ENCODE data around the gene CD8B. TPM values are rescaled to one million over a fixed set of nuclear protein-coding genes. Genes with fewer than 3 reads are reported as not detected.
A peak's percentile ranks its signal among the peaks of the same experiment; 100 is the strongest.

Gene CD8B
- total and polyA plus RNA-seq, 3 experiments from 2014 or later: 259 to 908 (median 273) TPM

DNA sequence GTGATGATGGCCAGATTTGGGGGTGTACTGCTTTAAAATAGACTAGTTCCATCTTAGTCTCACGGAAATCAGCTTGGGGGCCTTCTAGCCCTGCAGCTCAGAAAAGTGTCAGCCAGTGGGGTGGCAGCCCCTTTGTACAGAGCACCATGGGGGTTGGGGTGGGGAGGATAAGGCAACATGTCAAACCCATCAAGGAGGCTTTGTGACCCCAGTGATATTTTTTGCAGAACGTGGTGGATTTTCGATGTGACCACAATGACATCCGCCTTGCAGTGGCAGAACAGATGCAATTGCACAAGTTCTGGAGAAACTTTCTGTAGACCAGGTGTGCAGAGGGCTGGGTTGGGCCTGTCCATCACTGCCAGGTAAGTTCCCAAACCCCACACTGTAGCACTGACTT, 67.9 kb downstream of the CD8B start:
- Mint-ChIP-seq H3K27ac (peak overlapping the region; percentile 91 to 100 (median 100)), H3K4me1 (peaks cover 53 to 67% (median 58%) of the 10 kb centered on the region in 3 donors), H3K36me3 (peaks cover 23 to 56% (median 36%) of the 10 kb centered on the region in 3 donors), H3K4me3 (peak overlapping the region; percentile 79 to 96 (median 82)), H3K9me3 (peaks cover 23 to 36% (median 32%) of the 10 kb centered on the region in 5 donors), H3K27me3 (no peaks in the 10 kb centered on the region)
- CTCF ChIA-PET: interaction anchor here (1.1 to 8.5 kb wide), 4 partner anchors 8 to 36 kb away, joined by 3 to 124 read pairs (median 10); no protein-coding TSS in a partner anchor
- peaks cover 3% of the 10 kb centered on the region for H3K27me3 ChIP-seq (ENCODE audit: insufficient read depth, low read length, poor library complexity, severe bottlenecking)
- peak overlapping the region; percentile 38 for H3K27ac ChIP-seq (ENCODE audit: low read depth, low read length)
- peak in 4 of 5 donors; percentile 33 to 86 (median 81) for DNase-seq
- H3K4me1 ChIP-seq (ENCODE audit: insufficient read depth, low read length): peaks cover 49% of the 10 kb centered on the region
- POLR2A ChIA-PET: interaction anchor here (1.4 to 8.5 kb wide), 3 partner anchors 10 to 32 kb away, joined by 3 to 139 read pairs (median 11); no protein-coding TSS in a partner anchor
- peak overlapping the region; percentile 33 for H3K4me3 ChIP-seq (ENCODE audit: low read length)
- H3K36me3 ChIP-seq (ENCODE audit: insufficient read depth, low read length): peaks cover 3% of the 10 kb centered on the region
- peaks cover 13% of the 10 kb centered on the region for H3K9me3 ChIP-seq (ENCODE audit: low read length)

DNA sequence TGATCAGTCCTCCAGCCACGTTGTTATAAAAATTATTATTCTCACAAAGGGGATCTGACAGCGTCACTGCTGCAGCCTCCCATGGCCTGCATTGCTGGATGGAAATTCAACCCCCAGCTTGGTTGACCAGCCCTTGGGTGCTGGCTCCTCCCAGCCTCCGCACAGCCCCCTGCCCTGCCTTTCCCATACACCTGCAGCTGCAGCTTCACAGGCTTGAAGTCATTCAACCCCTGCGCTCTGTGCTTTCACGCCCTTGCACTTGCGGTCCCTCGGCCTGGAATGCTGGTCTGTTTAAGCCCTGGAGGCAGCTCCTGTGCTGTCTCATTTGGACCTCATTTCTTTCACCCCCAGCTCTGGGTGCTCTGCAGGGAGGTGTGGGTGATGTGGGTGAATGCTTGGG, 70.1 kb downstream of the CD8B start:
- peak in 2 of 5 donors; percentile 14 to 60 for DNase-seq
- Mint-ChIP-seq H3K27ac (peak overlapping the region; percentile 98 to 100 (median 100)), H3K4me3 (peak overlapping the region; percentile 89 to 98 (median 95)), H3K27me3 (peaks cover 0 to 8% of the 10 kb centered on the region in 2 donors), H3K36me3 (peaks cover 25 to 60% (median 33%) of the 10 kb centered on the region in 3 donors), H3K4me1 (peaks cover 73 to 79% (median 73%) of the 10 kb centered on the region in 3 donors), H3K9me3 (peaks cover 11 to 21% (median 16%) of the 10 kb centered on the region in 5 donors)
- Histone ChIP-seq H3K9me3 (ENCODE audit: low read length) (peaks cover 3% of the 10 kb centered on the region), H3K27me3 (ENCODE audit: insufficient read depth, low read length, poor library complexity, severe bottlenecking) (peaks cover 3% of the 10 kb centered on the region), H3K36me3 (ENCODE audit: insufficient read depth, low read length) (peaks cover 3% of the 10 kb centered on the region), H3K4me1 (ENCODE audit: insufficient read depth, low read length) (peaks cover 63% of the 10 kb centered on the region), H3K27ac (ENCODE audit: low read depth, low read length) (peak overlapping the region; percentile 95), H3K4me3 (ENCODE audit: low read length) (peak overlapping the region; percentile 44)
- ChIA-PET POLR2A (interaction anchor here (1.0 to 8.5 kb wide), 5 partner anchors 16 to 35 kb away, joined by 3 to 139 read pairs (median 4); no protein-coding TSS in a partner anchor), CTCF (interaction anchor here (0.8 to 8.5 kb wide), 7 partner anchors 8 to 34 kb away, joined by 3 to 124 read pairs (median 4); no protein-coding TSS in a partner anchor)

DNA sequence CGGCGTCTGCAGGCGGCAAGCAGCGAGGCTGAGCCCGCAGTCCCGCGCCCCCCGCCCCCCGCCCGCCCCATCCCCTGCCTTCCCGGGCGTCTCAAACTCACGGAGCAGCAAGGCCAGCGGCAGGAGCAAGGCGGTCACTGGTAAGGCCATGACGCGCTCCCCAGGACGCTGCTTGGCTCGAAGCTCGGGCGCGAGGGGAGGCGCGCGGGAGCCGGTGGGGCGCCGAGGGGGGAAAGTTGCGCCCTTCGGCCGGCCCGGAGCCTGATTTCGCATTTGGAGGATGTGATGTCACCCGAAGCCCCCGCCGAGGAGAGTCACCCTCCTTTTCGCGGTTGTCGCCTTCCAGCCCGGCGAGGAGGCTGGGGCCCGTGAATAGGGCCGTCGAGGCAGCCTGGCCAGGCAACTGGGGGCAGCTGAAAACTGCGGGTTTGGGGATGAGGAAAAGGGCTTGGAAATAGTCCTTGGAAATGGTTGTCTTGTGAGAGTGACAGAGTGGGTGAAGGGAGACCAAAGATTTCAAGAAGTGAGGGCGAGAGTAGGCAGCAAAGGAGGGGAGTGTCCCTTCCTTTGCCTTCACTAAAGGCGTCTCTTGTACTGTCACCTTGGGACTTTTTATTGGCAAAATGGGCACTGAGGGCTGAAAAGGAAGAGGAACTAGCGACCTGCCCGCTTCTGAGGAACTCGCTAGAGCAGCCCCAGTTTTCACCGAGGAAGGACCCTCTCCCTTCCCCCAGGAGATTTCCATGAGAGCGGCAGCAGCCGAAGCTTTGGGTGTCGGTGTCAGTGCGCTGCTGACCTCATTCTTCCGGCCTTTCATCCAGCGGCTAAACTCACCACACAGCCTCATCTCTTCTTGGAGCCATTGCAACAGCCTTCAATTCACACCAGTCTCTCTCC, 70.8 kb downstream of the CD8B start, which contains the start of gene CD8A:
Gene CD8A, minus strand, starts transcription at position 238 of the 897 bp plus-strand sequence. Its CDS starts 88 bp downstream, at position 150.
- H3K9me3 ChIP-seq (ENCODE audit: low read length): no peaks in the 10 kb centered on the region
- peaks cover 3% of the 10 kb centered on the region for H3K27me3 ChIP-seq (ENCODE audit: insufficient read depth, low read length, poor library complexity, severe bottlenecking)
- Mint-ChIP-seq H3K4me1 (peaks cover 75 to 80% (median 77%) of the 10 kb centered on the region in 3 donors), H3K27me3 (peaks cover 0 to 11% of the 10 kb centered on the region in 2 donors), H3K36me3 (peaks cover 23 to 60% (median 26%) of the 10 kb centered on the region in 3 donors), H3K27ac (peak within 1 kb of the TSS; percentile 98 to 100 (median 100)), H3K9me3 (peaks cover 5 to 14% (median 10%) of the 10 kb centered on the region in 5 donors), H3K4me3 (peak within 1 kb of the TSS; percentile 89 to 98 (median 95))
- peak within 1 kb of the TSS; percentile 71 for H3K4me3 ChIP-seq (ENCODE audit: low read length)
- peaks cover 3% of the 10 kb centered on the region for H3K36me3 ChIP-seq (ENCODE audit: insufficient read depth, low read length)
- DNase-seq: peak; percentile 78 to 92 (median 85)
- ChIA-PET CTCF (interaction anchor here (0.8 to 8.5 kb wide), 7 partner anchors 8 to 35 kb away, joined by 3 to 124 read pairs (median 4); no protein-coding TSS in a partner anchor), POLR2A (interaction anchor here (0.7 to 8.5 kb wide), 6 partner anchors 14 to 35 kb away, joined by 3 to 139 read pairs (median 4); no protein-coding TSS in a partner anchor)
- H3K4me1 ChIP-seq (ENCODE audit: insufficient read depth, low read length): peaks cover 64% of the 10 kb centered on the region
- peak within 1 kb of the TSS; percentile 95 for H3K27ac ChIP-seq (ENCODE audit: low read depth, low read length)

DNA sequence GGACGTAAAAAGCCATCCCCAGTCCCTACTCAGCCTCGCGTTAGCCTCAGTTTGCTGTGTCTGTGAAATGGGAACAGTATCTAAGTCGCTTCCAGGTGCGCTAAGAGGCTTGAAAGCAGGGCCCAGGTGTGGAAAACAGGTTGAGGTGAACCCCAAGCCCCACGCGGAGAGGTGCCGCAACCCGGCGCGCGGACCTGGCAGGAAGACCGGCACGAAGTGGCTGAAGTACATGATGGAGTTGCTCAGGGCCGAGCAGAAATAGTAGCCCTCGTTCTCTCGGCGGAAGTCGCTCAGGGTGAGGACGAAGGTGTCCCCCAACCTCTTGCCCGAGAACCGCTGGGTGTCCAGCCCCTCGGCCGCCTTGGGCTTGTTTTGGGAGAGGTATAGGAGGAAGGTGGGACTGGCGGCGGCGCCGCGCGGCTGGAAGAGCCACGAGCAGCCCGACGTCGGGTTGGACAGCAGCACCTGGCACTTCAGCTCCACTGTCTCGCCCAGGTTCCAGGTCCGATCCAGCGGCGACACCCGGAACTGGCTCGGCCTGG, 71.5 kb downstream of the CD8B start:
- POLR2A ChIA-PET: interaction anchor here (1.0 to 8.5 kb wide), 4 partner anchors 17 to 39 kb away, joined by 3 to 139 read pairs (median 18); no protein-coding TSS in a partner anchor
- peaks cover 0 to 7% (median 3%) of the 10 kb centered on the region in 5 donors for H3K9me3 Mint-ChIP-seq
- H3K4me1 Mint-ChIP-seq: peaks cover 75 to 80% (median 77%) of the 10 kb centered on the region in 3 donors
- peak overlapping the region; percentile 95 for H3K27ac ChIP-seq (ENCODE audit: low read depth, low read length)
- peak overlapping the region; percentile 98 to 100 (median 100) for H3K27ac Mint-ChIP-seq
- no peaks in the 10 kb centered on the region for H3K9me3 ChIP-seq (ENCODE audit: low read length)
- peak overlapping the region; percentile 71 for H3K4me3 ChIP-seq (ENCODE audit: low read length)
- H3K4me3 Mint-ChIP-seq: peak overlapping the region; percentile 89 to 98 (median 95)
- peaks cover 3% of the 10 kb centered on the region for H3K27me3 ChIP-seq (ENCODE audit: insufficient read depth, low read length, poor library complexity, severe bottlenecking)
- DNase-seq: peak in 3 of 5 donors; percentile 37 to 56 (median 55)
- H3K4me1 ChIP-seq (ENCODE audit: insufficient read depth, low read length): peaks cover 67% of the 10 kb centered on the region
- peaks cover 24 to 60% (median 26%) of the 10 kb centered on the region in 3 donors for H3K36me3 Mint-ChIP-seq
- peaks cover 0 to 11% of the 10 kb centered on the region in 2 donors for H3K27me3 Mint-ChIP-seq
- CTCF ChIA-PET: interaction anchor here (2.0 to 8.5 kb wide), 2 partner anchors 17 to 35 kb away, joined by 8 to 124 read pairs; no protein-coding TSS in a partner anchor
- peaks cover 3% of the 10 kb centered on the region for H3K36me3 ChIP-seq (ENCODE audit: insufficient read depth, low read length)

DNA sequence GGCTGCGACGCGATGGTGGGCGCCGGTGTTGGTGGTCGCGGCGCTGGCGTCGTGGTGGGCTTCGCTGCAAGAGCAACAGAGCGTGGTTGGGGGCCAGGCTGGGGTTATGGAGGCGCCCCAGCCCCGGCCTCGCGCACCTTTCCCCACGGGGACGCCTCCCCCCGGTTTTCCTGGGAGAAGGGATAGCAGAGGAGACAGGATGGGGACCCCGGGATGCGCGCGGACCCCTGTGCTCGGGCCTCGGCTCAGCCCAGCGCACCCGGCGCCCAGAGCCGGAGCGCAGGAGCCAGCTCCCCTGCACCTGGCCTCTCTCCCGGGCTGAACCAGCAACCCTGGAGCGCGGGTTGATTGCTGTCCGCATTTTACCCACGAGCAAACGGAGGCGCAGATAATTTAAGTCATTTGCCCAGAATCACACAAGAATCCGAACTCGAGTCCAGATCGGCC, 72.0 kb downstream of the CD8B start:
- H3K9me3 ChIP-seq (ENCODE audit: low read length): no peaks in the 10 kb centered on the region
- Mint-ChIP-seq H3K9me3 (peaks cover 0 to 4% (median 0%) of the 10 kb centered on the region in 5 donors), H3K4me1 (peaks cover 75 to 80% (median 77%) of the 10 kb centered on the region in 3 donors), H3K4me3 (peak overlapping the region; percentile 89 to 98 (median 95)), H3K36me3 (peaks cover 22 to 63% (median 23%) of the 10 kb centered on the region in 3 donors), H3K27ac (peak overlapping the region; percentile 98 to 100 (median 100)), H3K27me3 (peaks cover 0 to 11% of the 10 kb centered on the region in 2 donors)
- peaks cover 67% of the 10 kb centered on the region for H3K4me1 ChIP-seq (ENCODE audit: insufficient read depth, low read length)
- H3K4me3 ChIP-seq (ENCODE audit: low read length): peak overlapping the region; percentile 71
- ChIA-PET CTCF (interaction anchor here (2.0 to 8.5 kb wide), 2 partner anchors 17 to 36 kb away, joined by 8 to 124 read pairs; no protein-coding TSS in a partner anchor), POLR2A (interaction anchor here (1.0 to 8.5 kb wide), 3 partner anchors 18 to 40 kb away, joined by 4 to 139 read pairs (median 31); no protein-coding TSS in a partner anchor)
- peaks cover 5% of the 10 kb centered on the region for H3K36me3 ChIP-seq (ENCODE audit: insufficient read depth, low read length)
- no peak for DNase-seq
- peaks cover 3% of the 10 kb centered on the region for H3K27me3 ChIP-seq (ENCODE audit: insufficient read depth, low read length, poor library complexity, severe bottlenecking)
- peak overlapping the region; percentile 95 for H3K27ac ChIP-seq (ENCODE audit: low read depth, low read length)

DNA sequence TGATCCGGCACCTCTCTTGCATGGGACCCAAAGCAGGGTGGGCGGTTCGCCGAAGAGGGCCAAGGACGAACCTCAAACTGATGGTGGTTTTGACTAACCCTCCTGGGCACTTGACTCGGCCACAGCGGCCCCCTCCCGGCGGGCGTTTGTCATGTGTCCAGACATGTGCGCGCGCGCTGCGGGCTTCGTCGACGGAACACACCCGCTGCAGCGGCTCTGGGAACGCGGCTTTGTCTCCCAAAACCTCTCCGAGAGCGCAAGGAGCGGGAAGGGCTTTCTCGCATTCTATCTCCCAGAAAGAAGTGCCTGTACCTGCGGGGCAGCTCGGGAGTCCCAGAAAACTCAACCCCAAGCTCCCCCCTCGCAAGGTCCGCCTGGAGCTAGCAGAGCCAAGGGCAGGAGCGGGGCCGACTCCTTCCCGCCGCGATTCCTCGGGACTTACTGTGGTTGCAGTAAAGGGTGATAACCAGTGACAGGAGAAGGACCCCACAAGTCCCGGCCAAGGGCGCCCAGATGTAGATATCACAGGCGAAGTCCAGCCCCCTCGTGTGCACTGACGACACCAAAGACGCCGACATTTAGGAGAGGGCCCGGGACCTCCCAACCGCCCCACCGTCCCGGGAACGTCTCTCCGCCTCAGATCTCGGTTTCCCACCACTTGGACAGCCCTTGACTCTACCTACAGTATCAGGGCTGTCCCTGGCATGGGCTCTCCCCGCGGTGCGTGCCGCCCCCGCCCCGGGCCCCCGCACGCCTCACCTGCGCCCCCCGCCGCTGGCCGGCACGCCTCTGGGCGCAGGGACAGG, 72.6 kb downstream of the CD8B start:
- Mint-ChIP-seq H3K27me3 (peaks cover 0 to 13% of the 10 kb centered on the region in 2 donors), H3K4me3 (peak overlapping the region; percentile 94 to 98 (median 95)), H3K9me3 (peaks cover 0 to 4% (median 0%) of the 10 kb centered on the region in 5 donors), H3K27ac (peak overlapping the region; percentile 94 to 100 (median 100)), H3K36me3 (peaks cover 23 to 69% (median 27%) of the 10 kb centered on the region in 3 donors), H3K4me1 (peaks cover 75 to 80% (median 77%) of the 10 kb centered on the region in 3 donors)
- peaks cover 3% of the 10 kb centered on the region for H3K27me3 ChIP-seq (ENCODE audit: insufficient read depth, low read length, poor library complexity, severe bottlenecking)
- H3K4me3 ChIP-seq (ENCODE audit: low read length): peak overlapping the region; percentile 71
- peak in 4 of 5 donors; percentile 38 to 61 (median 46) for DNase-seq
- peaks cover 12% of the 10 kb centered on the region for H3K36me3 ChIP-seq (ENCODE audit: insufficient read depth, low read length)
- ChIA-PET POLR2A (interaction anchor here (1.0 to 8.5 kb wide), 2 partner anchors 18 to 40 kb away, joined by 4 to 139 read pairs; no protein-coding TSS in a partner anchor), CTCF (interaction anchor here (8.5 kb wide), 1 partner anchor 18 kb away, joined by 124 read pairs; no protein-coding TSS in a partner anchor)
- peaks cover 67% of the 10 kb centered on the region for H3K4me1 ChIP-seq (ENCODE audit: insufficient read depth, low read length)
- no peaks in the 10 kb centered on the region for H3K9me3 ChIP-seq (ENCODE audit: low read length)
- peak overlapping the region; percentile 95 for H3K27ac ChIP-seq (ENCODE audit: low read depth, low read length)
